ENCODE results near the gene SERINC3. TPM values are rescaled to one million over a fixed set of nuclear protein-coding genes. Genes with fewer than 3 reads are reported as not detected.
A peak's percentile ranks its signal among the peaks of the same experiment; 100 is the strongest.

Gene SERINC3
- total RNA-seq, 4 donors from 2014 or later = 102 to 157 (median 121) TPM

- ATAC-seq (ENCODE audit: low FRiP score) = no peak
- no peak for TF ChIP-seq CTCF (IDR thresholded peaks at IDR 0.05)
- no peak for DNase-seq (ENCODE audit: low spot score)
These were observed 17.2 kb downstream of the SERINC3 start for GRCh38 chr20:44504402-44505307.

DNA sequence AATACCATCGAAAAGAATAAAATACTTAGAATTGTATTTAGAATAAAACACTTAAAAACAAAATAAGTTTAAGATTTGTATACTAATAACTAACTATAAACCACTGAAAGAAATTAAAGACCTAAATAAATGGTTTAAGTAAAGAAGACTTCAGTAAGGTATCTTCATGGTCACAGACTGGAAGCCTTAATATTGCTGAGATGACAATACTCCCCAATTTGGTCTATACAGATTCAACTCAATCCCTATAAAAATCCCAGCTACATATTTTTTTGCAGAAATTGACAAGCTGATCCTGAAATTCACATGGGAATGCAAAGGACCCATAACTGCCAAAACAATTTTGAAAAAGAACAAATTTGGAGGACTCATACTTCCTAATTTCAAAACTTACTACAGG is 18.9 kb downstream of the SERINC3 start:
- DNase-seq (ENCODE audit: low spot score) (no peak), ATAC-seq (ENCODE audit: low FRiP score) (no peak)
- TF ChIP-seq CTCF (IDR thresholded peaks at IDR 0.05) = no peak

DNA sequence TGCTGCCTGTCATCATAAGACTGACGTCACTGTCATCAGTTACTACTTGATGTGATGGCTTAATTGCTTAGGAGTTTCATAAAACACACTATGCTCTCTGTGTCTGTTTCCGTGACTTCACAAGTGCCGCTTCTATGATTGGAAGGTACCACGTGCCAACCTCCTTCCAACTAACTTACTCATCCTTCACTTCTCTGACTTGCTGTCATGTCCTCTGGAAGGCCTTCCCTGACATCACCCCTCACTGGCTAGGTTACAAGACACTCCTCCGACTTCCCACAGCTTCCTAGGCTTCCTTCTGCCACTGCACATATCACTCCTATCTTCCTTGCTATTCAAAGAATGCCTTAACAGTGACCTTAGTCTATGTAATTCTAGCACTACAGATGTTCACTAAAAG is 20.4 kb downstream of the SERINC3 start:
- peak; percentile 81 for ATAC-seq (ENCODE audit: low FRiP score)
- no peak for DNase-seq (ENCODE audit: low spot score)
- no peak for TF ChIP-seq CTCF (IDR thresholded peaks at IDR 0.05)

- DNase-seq (ENCODE audit: low spot score) (no peak), ATAC-seq (ENCODE audit: low FRiP score) (no peak)
- no peak for TF ChIP-seq CTCF (IDR thresholded peaks at IDR 0.05)
These were observed 21.6 kb downstream of the SERINC3 start for GRCh38 chr20:44500221-44500620.

GRCh38 chr20:44497761-44498160 is 24.1 kb downstream of the SERINC3 start:
- TF ChIP-seq CTCF (IDR thresholded peaks at IDR 0.05) = no peak
- DNase-seq (ENCODE audit: low spot score) (no peak), ATAC-seq (ENCODE audit: low FRiP score) (no peak)

GRCh38 chr20:44496976-44497375 is 24.9 kb downstream of the SERINC3 start:
- no peak for TF ChIP-seq CTCF (IDR thresholded peaks at IDR 0.05)
- DNase-seq (ENCODE audit: low spot score) = no peak
- ATAC-seq (ENCODE audit: low FRiP score) = no peak

Measured in omental fat pad (tissue), 4 donors.